GM19468 (cell line): Measurements from ENCODE around the gene ECI1.
A peak's percentile ranks its signal among the peaks of the same experiment; 100 is the strongest.

Source experiments
- ATAC-seq: cut with Tn5 transposase; IDR thresholded peaks from one replicate; pipeline ENCODE4 v1.9.1; 2021; ENCODE audit warnings: mild to moderate bottlenecking, moderate library complexity, moderate number of reproducible peaks; ENCODE audit not compliant: unreplicated experiment; ENCODE audit errors: extremely low read depth

The ECI1 gene, protein sequence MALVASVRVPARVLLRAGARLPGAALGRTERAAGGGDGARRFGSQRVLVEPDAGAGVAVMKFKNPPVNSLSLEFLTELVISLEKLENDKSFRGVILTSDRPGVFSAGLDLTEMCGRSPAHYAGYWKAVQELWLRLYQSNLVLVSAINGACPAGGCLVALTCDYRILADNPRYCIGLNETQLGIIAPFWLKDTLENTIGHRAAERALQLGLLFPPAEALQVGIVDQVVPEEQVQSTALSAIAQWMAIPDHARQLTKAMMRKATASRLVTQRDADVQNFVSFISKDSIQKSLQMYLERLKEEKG

GRCh38 chr16:2251296-2252111 lies at the start of gene ECI1:
ECI1 (minus strand) TSS chr16:2251587; CDS start chr16:2251566, 21 bp downstream.
- peak; percentile 70 for ATAC-seq

GRCh38 chr16:2299915-2300192 lies 48.5 kb upstream of the ECI1 start:
- ATAC-seq, result no peak

GRCh38 chr16:2299121-2299914 lies 47.9 kb upstream of the ECI1 start:
- no peak for ATAC-seq

- no peak for ATAC-seq
These were observed 47.2 kb upstream of the ECI1 start for GRCh38 chr16:2298621-2299020.

GRCh38 chr16:2297506-2297860 lies 46.1 kb upstream of the ECI1 start:
- no peak for ATAC-seq

GRCh38 chr16:2296661-2297505 lies 45.5 kb upstream of the ECI1 start:
- ATAC-seq, result no peak

DNA sequence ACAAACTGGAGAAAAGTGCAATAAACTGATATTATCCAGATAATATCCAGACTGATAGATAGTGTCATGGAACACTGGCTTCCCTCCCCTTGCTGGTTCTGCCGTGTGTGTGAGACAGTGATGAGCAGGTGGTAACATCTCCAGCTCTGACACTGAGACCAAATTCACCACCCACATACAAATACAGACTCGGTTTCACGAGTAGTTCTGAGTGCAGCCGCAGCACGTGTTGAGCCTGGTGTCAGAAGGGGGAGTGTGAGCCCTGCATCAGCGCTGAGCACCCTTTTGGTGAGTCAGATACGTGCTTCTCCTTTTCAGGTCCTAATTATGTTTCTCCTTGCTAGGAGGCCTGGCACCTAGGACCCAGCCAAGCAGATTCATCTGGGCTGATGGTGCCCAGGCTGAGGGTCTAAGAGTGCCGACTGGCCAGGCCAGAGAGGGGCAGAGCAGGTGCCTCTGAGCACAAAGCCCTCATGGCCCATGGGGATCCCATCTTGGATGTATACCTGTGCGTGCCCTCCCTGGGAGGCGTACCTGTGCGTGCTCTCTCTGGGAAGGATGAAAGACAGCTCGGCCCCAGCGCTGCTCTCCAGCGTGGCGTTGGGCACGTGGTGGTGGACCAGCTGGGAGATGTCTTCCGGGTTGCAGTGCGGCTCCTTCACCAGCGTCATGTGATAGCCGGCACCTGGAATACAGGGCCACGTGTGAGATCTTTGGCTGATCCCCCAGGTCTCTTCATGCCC lies 43.8 kb upstream of the ECI1 start:
- ATAC-seq, result peak; percentile 45

DNA sequence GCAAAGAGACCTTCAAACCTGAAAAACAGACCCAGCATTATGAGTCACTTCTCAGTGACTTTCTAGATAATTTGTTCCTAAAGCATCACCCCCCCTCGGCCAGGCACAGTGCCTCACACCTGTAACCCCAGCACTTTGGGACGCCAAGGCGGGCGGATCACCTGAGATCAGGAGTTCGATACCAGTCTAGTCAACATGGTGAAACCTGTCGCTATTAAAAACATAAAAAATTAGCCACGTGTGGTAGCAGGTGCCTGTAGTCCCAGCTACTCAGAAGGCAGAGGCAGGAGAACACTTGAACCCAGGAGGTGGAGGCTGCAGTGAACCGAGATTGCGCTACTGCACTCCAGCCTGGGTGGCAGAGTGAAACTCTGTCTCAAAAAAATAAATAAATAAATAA lies 40.8 kb upstream of the ECI1 start:
- no peak for ATAC-seq

GRCh38 chr16:2289282-2289681 lies 37.9 kb upstream of the ECI1 start:
- no peak for ATAC-seq

GRCh38 chr16:2288726-2289125 lies 37.3 kb upstream of the ECI1 start:
- no peak for ATAC-seq

DNA sequence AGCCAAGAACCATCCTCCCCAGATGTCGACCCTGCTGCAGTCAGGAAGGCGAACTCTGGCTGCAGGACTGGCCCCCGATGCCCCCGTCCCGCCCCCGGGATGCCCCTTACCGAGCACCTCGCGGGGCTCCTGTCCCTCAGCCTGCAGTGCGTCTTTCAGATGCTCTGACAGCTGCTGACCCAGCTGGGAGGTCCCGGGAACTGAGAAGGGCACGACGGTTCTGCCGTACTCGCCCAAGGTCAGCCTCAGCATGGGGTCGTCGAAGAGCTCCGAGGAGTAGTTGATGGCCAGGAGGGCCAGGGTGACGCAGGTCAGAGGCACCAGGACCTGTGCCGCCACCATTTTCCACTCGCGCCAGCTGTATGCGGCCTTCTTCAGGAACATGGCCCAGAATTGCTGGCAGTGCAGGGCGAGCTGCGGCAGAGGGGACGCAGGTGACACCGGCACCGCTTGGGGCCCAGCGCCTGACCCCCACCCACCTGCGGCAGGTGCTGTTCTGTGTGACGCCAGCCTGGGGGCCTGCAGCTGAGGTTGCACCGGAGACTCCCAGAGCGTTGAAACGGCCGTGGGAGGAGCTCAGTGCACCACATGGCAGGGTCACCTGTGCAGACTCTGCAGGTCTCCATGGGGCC lies 36.6 kb upstream of the ECI1 start:
- ATAC-seq, result no peak

DNA sequence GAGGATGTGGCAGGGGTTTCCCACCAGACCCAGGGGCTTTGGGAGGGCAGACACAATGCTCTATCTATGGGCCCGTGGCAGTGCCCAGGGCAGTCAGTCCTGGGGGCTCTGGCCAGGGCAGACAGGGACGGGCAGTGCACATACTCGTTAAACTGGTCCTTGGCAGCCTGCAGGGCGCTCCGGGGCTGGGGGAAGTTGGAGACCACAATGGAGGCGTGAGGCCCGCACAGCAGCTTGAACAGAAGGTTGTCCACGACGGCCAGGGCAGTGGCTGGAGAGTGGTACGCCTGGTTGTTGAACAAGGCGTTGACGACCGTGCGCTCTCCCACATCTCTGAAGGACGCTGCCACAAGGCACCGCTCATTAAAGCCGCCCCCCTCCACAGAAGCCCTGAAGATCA lies 35.2 kb upstream of the ECI1 start:
- no peak for ATAC-seq

GRCh38 chr16:2285731-2286191 lies 34.4 kb upstream of the ECI1 start:
- no peak for ATAC-seq

DNA sequence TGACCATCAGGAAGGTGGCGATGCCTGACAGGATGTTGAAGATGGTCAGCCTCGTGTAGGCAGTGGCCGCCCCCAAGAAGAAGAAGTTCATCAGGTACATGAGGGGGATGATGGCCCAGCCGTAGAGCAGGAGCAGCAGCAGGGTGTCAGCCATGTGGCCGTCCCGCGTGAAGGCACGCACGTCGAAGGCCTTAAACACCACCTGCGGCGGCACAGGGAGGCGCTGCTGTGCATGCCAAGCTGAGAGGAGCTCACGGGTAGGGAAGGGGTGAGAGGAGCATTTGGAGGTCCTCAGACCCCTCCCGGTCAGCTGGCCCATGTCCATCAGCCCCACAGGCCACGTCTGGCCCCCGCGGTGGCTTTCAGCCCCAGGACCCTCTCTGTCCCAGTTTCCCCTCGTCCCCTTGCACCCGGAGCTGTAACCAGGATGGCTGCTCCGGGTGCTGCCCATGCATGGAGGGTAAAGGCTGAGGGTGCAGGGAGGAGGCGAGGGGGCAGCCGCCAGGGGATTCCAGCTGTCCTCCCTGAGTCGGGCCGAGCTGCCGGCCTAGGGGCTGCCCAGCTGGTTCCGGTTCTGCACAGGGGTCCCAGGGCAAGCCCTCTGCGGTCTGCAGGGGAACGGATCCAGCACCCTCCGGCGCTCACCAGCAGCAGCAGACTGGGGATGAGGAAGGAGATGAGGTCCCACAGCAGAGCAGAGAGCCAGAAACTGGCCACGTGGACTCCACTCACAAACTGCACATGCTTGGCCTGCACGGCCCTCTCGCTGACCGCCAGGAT lies 33.6 kb upstream of the ECI1 start:
- ATAC-seq, result no peak

DNA sequence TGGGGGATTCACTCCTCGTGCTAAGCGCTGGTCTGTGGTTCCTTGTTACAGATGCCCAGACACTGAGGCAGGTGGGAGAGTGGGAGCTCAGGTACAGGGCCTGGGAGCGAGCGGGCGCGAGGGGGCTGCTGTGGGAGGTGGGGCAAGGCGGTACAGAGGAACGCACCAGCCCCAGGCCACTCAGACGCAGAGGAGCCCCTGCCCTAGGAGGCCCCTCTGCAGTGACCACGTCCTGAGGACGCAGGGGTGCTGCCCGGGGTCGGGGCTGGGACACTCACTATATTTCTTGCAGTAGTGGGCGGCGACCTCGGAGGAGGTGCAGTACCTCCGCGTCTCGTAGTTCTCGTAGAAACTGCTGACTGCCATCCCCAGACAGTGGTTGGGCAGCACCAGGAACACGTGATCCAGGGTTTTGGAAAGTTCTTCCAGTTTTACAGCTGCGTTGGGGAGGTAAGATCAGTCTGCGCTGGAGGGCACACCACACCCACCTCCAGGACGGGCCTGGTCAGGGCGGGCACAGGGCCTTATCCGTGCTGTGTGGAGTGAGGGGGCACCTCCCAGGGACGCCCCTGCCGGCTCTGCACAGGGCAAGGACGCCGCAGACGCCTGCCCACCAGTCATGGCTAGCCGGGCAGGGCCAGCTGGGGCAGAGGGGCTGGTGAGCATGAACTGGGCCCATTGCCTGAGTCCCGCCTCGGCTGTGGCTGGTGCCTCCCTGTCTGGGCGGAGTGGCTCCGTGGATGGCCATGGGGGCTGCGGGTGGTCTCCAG lies 32.8 kb upstream of the ECI1 start:
- ATAC-seq, result no peak

- ATAC-seq, result no peak
These were observed 31.6 kb upstream of the ECI1 start for GRCh38 chr16:2282866-2283555.

- ATAC-seq, result no peak
These were observed 30.9 kb upstream of the ECI1 start for GRCh38 chr16:2282262-2282661.
